Nephron (organoid): ENCODE data around the gene AMFR.

Experiments
- H3K27ac Mint-ChIP-seq, 3 experiments: 2 replicates each; pipeline ENCODE4 v1.8.0; 2020; ENCODE audit warnings: mixed read lengths in 3 of 3, mild to moderate bottlenecking in 2 of 3, moderate library complexity in 1 of 3
- H3K27me3 Mint-ChIP-seq: 2 replicates; pipeline ENCODE4 v1.8.0; 2021; ENCODE audit warnings: low read depth, mild to moderate bottlenecking, moderate library complexity, mixed read lengths
- H3K36me3 Mint-ChIP-seq: 2 replicates; pipeline ENCODE4 v1.8.0; 2020; ENCODE audit warnings: low read depth, mixed read lengths
- H3K4me1 Mint-ChIP-seq: 2 replicates; pipeline ENCODE4 v1.8.0; 2020; ENCODE audit warnings: mixed read lengths
- H3K4me3 Mint-ChIP-seq, 3 experiments: 2 replicates each; pipeline ENCODE4 v1.8.0; 2020; ENCODE audit warnings: mild to moderate bottlenecking in 3 of 3, mixed read lengths in 3 of 3, moderate library complexity in 2 of 3
- H3K9me3 Mint-ChIP-seq: 2 replicates; pipeline ENCODE4 v1.8.0; 2020; ENCODE audit warnings: mixed read lengths
- CTCF ChIP-seq, 3 experiments: fragments of 200-600 bp; sonication (generic); IDR thresholded peaks; one replicate each; pipeline ENCODE4 v1.5.0; 2021; ENCODE audit warnings: antibody characterized with exemption in 3 of 3; ENCODE audit not compliant: unreplicated experiment in 3 of 3

The AMFR gene

DNA sequence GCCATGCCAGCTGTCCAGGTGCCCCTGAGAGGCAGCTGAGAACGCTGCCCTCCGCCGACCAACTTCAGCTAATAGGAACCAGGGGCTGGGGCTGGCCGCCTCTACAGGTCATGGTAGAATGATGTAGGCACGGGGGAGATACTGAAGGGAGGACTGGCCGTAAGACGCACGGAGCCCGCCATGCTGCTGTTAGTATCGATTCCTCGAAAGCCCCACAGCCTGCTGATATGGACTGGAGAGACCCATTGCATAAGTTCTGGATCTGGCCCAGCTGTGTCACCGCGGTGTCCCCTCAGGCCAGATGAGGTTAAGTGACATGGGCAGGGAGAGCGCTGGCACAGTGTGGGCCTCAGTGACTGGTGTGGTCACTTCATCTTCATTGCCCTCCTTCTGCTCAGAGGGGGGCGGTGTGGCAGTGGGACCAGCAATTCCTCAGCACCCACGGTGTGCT, 75.6 kb downstream of the AMFR start:
- H3K27me3 Mint-ChIP-seq: no peaks in the 10 kb centered on the region
- TF ChIP-seq CTCF (IDR thresholded peaks at IDR 0.05; ENCODE audit: unreplicated experiment in 3 of 3): no peak
- H3K36me3 Mint-ChIP-seq: no peaks in the 10 kb centered on the region
- no peak overlapping the region for H3K4me3 Mint-ChIP-seq
- no peak overlapping the region for H3K27ac Mint-ChIP-seq
- no peaks in the 10 kb centered on the region for H3K4me1 Mint-ChIP-seq
- H3K9me3 Mint-ChIP-seq: no peaks in the 10 kb centered on the region

GRCh38 chr16:56349086-56349415, 76.3 kb downstream of the AMFR start:
- no peaks in the 10 kb centered on the region for H3K27me3 Mint-ChIP-seq
- no peaks in the 10 kb centered on the region for H3K4me1 Mint-ChIP-seq
- no peak overlapping the region for H3K27ac Mint-ChIP-seq
- no peaks in the 10 kb centered on the region for H3K9me3 Mint-ChIP-seq
- no peak overlapping the region for H3K4me3 Mint-ChIP-seq
- no peak for TF ChIP-seq CTCF (IDR thresholded peaks at IDR 0.05; ENCODE audit: unreplicated experiment in 3 of 3)
- H3K36me3 Mint-ChIP-seq: no peaks in the 10 kb centered on the region

- Mint-ChIP-seq H3K27me3 (no peaks in the 10 kb centered on the region), H3K9me3 (no peaks in the 10 kb centered on the region), H3K27ac (no peak overlapping the region), H3K4me1 (no peaks in the 10 kb centered on the region), H3K4me3 (no peak overlapping the region), H3K36me3 (no peaks in the 10 kb centered on the region)
- no peak for TF ChIP-seq CTCF (IDR thresholded peaks at IDR 0.05; ENCODE audit: unreplicated experiment in 3 of 3)
Observed at GRCh38 chr16:56348168-56349085, 76.9 kb downstream of the AMFR start.

DNA sequence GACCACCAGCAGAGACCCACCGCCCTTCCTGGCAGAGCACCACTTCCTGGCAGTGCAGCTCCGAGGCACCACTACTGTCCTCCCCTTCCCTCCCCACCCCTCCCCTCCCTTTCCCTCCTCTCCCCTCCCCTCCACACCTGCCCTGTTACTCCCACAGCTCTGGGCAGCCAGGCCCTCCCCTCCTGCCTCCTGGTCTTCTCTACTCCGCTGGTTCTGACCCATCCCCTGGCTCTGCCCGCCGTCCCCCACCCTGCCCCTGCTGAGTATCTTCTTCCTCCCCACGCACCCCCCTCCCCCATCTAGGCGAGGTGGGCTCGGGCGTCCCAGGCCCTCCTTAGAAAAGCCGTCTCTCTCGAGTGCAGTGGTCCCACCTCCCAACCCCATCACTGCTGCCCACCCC, 77.7 kb downstream of the AMFR start:
- no peaks in the 10 kb centered on the region for H3K36me3 Mint-ChIP-seq
- peaks cover 1% of the 10 kb centered on the region for H3K27me3 Mint-ChIP-seq
- no peak overlapping the region for H3K4me3 Mint-ChIP-seq
- H3K4me1 Mint-ChIP-seq: no peaks in the 10 kb centered on the region
- H3K9me3 Mint-ChIP-seq: no peaks in the 10 kb centered on the region
- no peak overlapping the region for H3K27ac Mint-ChIP-seq
- no peak for TF ChIP-seq CTCF (IDR thresholded peaks at IDR 0.05; ENCODE audit: unreplicated experiment in 3 of 3)

GRCh38 chr16:56347166-56347565, 78.2 kb downstream of the AMFR start:
- no peak overlapping the region for H3K27ac Mint-ChIP-seq
- no peaks in the 10 kb centered on the region for H3K36me3 Mint-ChIP-seq
- H3K4me1 Mint-ChIP-seq: no peaks in the 10 kb centered on the region
- peaks cover 3% of the 10 kb centered on the region for H3K27me3 Mint-ChIP-seq
- H3K4me3 Mint-ChIP-seq: no peak overlapping the region
- TF ChIP-seq CTCF (IDR thresholded peaks at IDR 0.05; ENCODE audit: unreplicated experiment in 3 of 3): no peak
- no peaks in the 10 kb centered on the region for H3K9me3 Mint-ChIP-seq
